ENCODE results near the gene AUTS2.

DNA sequence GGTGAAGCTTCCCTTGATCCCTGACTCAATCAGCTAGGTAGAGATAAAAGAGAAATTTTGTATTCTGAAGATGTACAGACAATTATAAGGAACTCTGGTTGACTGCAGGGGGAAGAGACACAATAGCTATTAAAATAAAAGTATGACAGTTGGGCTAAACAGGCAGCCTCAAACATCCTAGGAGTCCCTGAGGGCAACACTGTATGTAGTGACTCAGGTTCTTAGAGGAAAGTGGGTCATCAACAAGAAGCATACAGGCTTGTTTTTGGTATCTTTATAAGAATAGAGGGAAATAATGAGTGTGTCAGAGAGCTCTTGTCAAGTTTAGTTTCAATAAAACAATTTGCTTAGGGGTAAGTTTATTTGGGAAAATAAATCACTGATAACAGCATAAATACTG, 150.3 kb downstream of the AUTS2 start:
- TF ChIP-seq MYC (IDR thresholded peaks at IDR 0.05; ENCODE audit: insufficient read depth, insufficient read length, insufficient replicate concordance, low read length, severe bottlenecking) (no peak), NRF1 (conservative IDR thresholded peaks at IDR 0.05; ENCODE audit: low read depth, low read length) (no peak), FOXM1 (IDR thresholded peaks at IDR 0.05; ENCODE audit: low read depth, low read length) (no peak)
- TF ChIP-seq, protein P1, sequence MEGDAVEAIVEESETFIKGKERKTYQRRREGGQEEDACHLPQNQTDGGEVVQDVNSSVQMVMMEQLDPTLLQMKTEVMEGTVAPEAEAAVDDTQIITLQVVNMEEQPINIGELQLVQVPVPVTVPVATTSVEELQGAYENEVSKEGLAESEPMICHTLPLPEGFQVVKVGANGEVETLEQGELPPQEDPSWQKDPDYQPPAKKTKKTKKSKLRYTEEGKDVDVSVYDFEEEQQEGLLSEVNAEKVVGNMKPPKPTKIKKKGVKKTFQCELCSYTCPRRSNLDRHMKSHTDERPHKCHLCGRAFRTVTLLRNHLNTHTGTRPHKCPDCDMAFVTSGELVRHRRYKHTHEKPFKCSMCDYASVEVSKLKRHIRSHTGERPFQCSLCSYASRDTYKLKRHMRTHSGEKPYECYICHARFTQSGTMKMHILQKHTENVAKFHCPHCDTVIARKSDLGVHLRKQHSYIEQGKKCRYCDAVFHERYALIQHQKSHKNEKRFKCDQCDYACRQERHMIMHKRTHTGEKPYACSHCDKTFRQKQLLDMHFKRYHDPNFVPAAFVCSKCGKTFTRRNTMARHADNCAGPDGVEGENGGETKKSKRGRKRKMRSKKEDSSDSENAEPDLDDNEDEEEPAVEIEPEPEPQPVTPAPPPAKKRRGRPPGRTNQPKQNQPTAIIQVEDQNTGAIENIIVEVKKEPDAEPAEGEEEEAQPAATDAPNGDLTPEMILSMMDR (IDR thresholded peaks at IDR 0.05 in 2 of 3, conservative IDR thresholded peaks at IDR 0.05 in 1 of 3; ENCODE audit: control insufficient read depth in 2 of 3, extremely low read depth in 1 of 3, insufficient read depth in 1 of 3, low read depth in 3 of 3, low read length in 3 of 3): no peak

All from GM12878 (cell line).